ENCODE measurements around the gene GARNL3. TPM values are rescaled to one million over a fixed set of nuclear protein-coding genes. Genes with fewer than 3 reads are reported as not detected.

GARNL3 gene
- total and polyA plus RNA-seq, 2 of the 13 experiments (the other 11 are each of a cell fraction or from before 2014, with no cell fraction given): 3.9 to 11.0 TPM

DNA sequence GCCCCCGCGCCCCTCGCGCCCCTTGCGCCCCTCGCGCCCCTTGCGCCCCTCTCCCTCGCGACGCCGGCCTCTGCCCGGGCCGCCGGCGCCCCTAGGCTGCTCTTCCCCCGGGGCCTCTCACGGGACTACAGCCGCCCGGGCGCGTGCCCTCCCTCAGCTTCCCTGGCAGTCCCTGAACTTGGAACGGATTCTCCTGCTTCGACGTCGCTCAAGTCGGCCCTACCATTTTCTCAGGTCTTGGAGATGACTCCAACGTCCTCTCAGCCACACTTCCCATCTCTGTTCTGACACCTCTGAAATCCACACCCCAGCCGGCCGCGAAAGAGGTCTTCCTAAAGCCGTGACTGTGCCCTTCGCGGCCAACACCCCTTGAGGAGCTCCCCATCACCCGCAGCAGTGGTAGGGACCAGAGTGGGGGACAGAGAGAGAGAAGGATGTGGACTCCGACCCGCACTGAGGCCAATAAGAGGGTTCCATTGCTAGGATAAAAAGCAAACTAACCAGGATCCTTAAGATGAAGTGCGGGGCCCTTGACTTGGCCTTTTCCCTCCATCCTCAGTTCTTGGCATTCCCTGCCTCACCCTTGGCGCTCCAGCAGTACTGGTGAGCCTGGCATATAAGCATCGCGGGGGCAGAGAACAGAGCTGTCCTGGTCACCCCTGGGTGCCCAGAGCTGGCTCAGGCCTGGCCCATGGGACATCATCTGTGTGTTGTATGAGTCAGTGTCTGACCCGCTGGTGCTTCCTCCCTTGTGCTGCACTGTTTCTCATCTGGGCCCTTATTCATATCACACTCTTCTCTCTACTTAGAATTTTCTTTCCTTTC, 38.6 kb upstream of the GARNL3 start:
- no peak for FAIRE-seq
- H3K36me3 ChIP-seq (replicated peaks in 1 of 2; ENCODE audit: control insufficient read depth in 1 of 2, insufficient read depth in 2 of 2, low read length in 2 of 2): no peaks in the 10 kb centered on the region
- no peaks in the 10 kb centered on the region for H4K20me1 ChIP-seq (ENCODE audit: insufficient read depth, low read length)
- WGBS (ENCODE audit: low lambda C conversion rate): 72% methylated on average over 18 of the region's 42 CpGs
- BruUV-seq (replicated peaks): no TSS peak
- no peak overlapping the region for H3K27ac ChIP-seq (ENCODE audit: extremely low read length, insufficient read depth, low read length)
- H3K79me2 ChIP-seq (ENCODE audit: insufficient read depth, low read length): no peaks in the 10 kb centered on the region
- ChIA-PET POLR2A (interaction anchor here (1.8 to 3.6 kb wide), 2 partner anchors 170 to 173 kb away, joined by 7 to 40 read pairs; partner anchors contain the start of gene SLC2A8), CTCF (ENCODE audit: low intra/inter-chr PET ratio, low total read pairs) (no interaction called here)
- no peak overlapping the region for H3K9ac ChIP-seq (ENCODE audit: insufficient read depth, low read depth, low read length)
- no peaks in the 10 kb centered on the region for H3K9me3 ChIP-seq (ENCODE audit: low read length)
- peak overlapping the region; percentile 81 for H3K4me2 ChIP-seq (ENCODE audit: low read depth, low read length)
- peaks cover 27% of the 10 kb centered on the region for H3K4me1 ChIP-seq (ENCODE audit: insufficient read depth, low read length)
- no peak; the same call in 2 of the 3 replicates for ATAC-seq
- H2AFZ ChIP-seq (ENCODE audit: low read length): no peak overlapping the region
- in situ Hi-C loops (cut with HindIII; ENCODE audit: extremely low pct_ligation_motif_present, low pct_unique_long_range_greater_than_20kb) (no loop called here), intact Hi-C loops (cut with micrococcal nuclease; ENCODE audit: unreplicated experiment) (loop anchor here (1.0 kb wide), 1 partner anchor 25 kb away; no protein-coding TSS in a partner anchor)
- no peak for DNase-seq (ENCODE audit: low spot score)
- peaks cover 0 to 4% of the 10 kb centered on the region in 2 experiments; a peak in 2 of 5 replicates for H3K27me3 ChIP-seq (ENCODE audit: control insufficient read depth in 1 of 2, insufficient read depth in 2 of 2, low read length in 2 of 2)
- H3K4me3 ChIP-seq (replicated peaks in 1 of 3; ENCODE audit: insufficient read depth in 1 of 3, low read depth in 2 of 3, low read length in 3 of 3): peak overlapping the region; percentile 66 to 80 (median 80); a peak in 4 of 6 replicates
- no peak for TF ChIP-seq ZNF616 (CRISPR knock-in tag; IDR thresholded peaks at IDR 0.05; ENCODE audit: low read depth)
- TF ChIP-seq, protein P1, sequence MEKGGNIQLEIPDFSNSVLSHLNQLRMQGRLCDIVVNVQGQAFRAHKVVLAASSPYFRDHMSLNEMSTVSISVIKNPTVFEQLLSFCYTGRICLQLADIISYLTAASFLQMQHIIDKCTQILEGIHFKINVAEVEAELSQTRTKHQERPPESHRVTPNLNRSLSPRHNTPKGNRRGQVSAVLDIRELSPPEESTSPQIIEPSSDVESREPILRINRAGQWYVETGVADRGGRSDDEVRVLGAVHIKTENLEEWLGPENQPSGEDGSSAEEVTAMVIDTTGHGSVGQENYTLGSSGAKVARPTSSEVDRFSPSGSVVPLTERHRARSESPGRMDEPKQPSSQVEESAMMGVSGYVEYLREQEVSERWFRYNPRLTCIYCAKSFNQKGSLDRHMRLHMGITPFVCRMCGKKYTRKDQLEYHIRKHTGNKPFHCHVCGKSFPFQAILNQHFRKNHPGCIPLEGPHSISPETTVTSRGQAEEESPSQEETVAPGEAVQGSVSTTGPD (CRISPR knock-in tag; IDR thresholded peaks at IDR 0.05): no peak
- TF ChIP-seq KLF6 (CRISPR knock-in tag; IDR thresholded peaks at IDR 0.05): 0 out of 2 replicates have a peak, but pooled peaks have one; percentile 23
- TF ChIP-seq SAP130 (CRISPR knock-in tag; IDR thresholded peaks at IDR 0.05; ENCODE audit: low read depth): peak; percentile 32; the same call in 1 of the 2 replicates
- TF ChIP-seq TCF7L2 (IDR thresholded peaks at IDR 0.05; ENCODE audit: low read depth, low read length): no peak
- no peak for TF ChIP-seq MAF1 (CRISPR knock-in tag; IDR thresholded peaks at IDR 0.05; ENCODE audit: borderline replicate concordance)
- TF ChIP-seq, protein P2, sequence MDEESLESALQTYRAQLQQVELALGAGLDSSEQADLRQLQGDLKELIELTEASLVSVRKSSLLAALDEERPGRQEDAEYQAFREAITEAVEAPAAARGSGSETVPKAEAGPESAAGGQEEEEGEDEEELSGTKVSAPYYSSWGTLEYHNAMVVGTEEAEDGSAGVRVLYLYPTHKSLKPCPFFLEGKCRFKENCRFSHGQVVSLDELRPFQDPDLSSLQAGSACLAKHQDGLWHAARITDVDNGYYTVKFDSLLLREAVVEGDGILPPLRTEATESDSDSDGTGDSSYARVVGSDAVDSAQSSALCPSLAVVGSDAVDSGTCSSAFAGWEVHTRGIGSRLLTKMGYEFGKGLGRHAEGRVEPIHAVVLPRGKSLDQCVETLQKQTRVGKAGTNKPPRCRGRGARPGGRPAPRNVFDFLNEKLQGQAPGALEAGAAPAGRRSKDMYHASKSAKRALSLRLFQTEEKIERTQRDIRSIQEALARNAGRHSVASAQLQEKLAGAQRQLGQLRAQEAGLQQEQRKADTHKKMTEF (CRISPR knock-in tag; IDR thresholded peaks at IDR 0.05): peak; percentile 7; the same call in 1 of the 2 replicates
- no peak for TF ChIP-seq BRF2 (CRISPR knock-in tag; IDR thresholded peaks at IDR 0.05)
- no peak for TF ChIP-seq BRCA1 (CRISPR knock-in tag; IDR thresholded peaks at IDR 0.05)
- TF ChIP-seq, protein P3, sequence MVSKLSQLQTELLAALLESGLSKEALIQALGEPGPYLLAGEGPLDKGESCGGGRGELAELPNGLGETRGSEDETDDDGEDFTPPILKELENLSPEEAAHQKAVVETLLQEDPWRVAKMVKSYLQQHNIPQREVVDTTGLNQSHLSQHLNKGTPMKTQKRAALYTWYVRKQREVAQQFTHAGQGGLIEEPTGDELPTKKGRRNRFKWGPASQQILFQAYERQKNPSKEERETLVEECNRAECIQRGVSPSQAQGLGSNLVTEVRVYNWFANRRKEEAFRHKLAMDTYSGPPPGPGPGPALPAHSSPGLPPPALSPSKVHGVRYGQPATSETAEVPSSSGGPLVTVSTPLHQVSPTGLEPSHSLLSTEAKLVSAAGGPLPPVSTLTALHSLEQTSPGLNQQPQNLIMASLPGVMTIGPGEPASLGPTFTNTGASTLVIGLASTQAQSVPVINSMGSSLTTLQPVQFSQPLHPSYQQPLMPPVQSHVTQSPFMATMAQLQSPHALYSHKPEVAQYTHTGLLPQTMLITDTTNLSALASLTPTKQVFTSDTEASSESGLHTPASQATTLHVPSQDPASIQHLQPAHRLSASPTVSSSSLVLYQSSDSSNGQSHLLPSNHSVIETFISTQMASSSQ (IDR thresholded peaks at IDR 0.05; ENCODE audit: low read depth): no peak
- TF ChIP-seq, protein P3 (CRISPR knock-in tag; IDR thresholded peaks at IDR 0.05; ENCODE audit: borderline replicate concordance): no peak
- TF ChIP-seq ZBTB20 (CRISPR knock-in tag; IDR thresholded peaks at IDR 0.05; ENCODE audit: borderline replicate concordance, low read depth): 0 out of 2 replicates have a peak, but pooled peaks have one; percentile 13
- no peak for TF ChIP-seq ZNF138 (CRISPR knock-in tag; IDR thresholded peaks at IDR 0.05; ENCODE audit: low read depth)
